GM12875 (cell line): ENCODE measurements around the gene PHF11.
"Not testable (repeated sequence)": the region's sequence is repeated elsewhere in the genome, so short reads cannot be mapped to it uniquely, and the experiment has no call there.

Experiments used
- H3K4me3 ChIP-seq: one replicate; pipeline ENCODE4 v1.5.1; 2011; ENCODE audit warnings: low read depth, low read length, control low read depth
- TF ChIP-seq, protein P1 (sequence below): IDR thresholded peaks from 2 replicates; pipeline ENCODE4 v1.5.1; 2011; ENCODE audit warnings: low read depth, mild to moderate bottlenecking, control low read depth, inconsistent platforms, low read length, moderate library complexity, borderline replicate concordance; ENCODE audit not compliant: insufficient read depth

The PHF11 gene

DNA sequence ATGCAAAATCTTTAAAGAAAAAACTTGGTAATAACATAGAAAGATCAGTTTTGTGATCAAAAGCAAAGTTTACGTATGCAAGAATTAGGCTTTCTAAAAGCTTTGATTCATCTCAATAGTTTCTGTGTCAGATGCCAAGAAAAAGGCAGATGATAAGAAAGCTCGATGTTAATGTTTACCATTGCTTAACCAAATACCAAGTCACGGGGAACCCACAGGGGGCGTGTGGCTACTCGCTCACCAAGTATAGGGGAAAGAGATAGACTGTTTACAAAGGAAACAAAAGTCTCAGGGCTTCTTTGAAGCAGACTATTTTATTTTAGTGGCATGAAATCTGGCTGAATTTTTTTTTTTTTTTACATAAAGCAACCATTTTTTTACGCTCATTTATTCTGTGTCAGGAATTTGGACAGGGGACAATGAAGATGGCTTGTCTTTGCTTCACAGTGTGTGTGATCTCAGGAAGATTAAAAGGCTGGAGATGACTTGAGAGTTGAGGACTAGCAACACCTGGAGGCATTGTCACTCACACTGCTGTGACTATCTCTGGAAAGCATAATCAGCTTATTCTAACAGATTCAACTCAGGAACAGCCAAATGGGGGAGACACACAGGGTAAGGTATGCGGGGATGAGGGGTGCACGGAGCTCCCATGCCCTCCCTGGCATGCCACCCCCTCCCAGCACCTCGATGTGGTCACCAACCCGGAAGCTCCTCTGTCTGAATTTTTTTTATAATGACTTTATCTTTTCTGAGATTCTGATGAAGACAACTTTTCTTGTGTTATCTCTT lies 64.7 kb downstream of the PHF11 start:
- H3K4me3 ChIP-seq, result no peak overlapping the region
- TF ChIP-seq, protein P1, sequence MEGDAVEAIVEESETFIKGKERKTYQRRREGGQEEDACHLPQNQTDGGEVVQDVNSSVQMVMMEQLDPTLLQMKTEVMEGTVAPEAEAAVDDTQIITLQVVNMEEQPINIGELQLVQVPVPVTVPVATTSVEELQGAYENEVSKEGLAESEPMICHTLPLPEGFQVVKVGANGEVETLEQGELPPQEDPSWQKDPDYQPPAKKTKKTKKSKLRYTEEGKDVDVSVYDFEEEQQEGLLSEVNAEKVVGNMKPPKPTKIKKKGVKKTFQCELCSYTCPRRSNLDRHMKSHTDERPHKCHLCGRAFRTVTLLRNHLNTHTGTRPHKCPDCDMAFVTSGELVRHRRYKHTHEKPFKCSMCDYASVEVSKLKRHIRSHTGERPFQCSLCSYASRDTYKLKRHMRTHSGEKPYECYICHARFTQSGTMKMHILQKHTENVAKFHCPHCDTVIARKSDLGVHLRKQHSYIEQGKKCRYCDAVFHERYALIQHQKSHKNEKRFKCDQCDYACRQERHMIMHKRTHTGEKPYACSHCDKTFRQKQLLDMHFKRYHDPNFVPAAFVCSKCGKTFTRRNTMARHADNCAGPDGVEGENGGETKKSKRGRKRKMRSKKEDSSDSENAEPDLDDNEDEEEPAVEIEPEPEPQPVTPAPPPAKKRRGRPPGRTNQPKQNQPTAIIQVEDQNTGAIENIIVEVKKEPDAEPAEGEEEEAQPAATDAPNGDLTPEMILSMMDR, result no peak

DNA sequence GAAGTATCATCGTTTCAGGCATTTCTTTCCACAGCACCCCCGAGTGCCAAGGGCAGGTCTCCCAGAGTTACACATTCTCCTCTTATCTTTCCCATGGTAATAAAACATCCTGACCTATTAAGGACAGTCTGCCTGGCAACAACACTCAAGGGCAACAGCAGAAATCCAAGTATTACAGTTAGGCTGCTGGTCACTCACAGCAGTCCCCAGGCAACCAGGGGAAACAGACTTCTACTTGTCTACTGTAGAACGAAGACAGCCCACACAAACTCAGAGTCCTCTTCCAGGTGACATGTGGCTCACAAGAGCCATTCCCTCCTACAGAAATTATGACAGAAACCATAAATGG lies 65.3 kb downstream of the PHF11 start:
- H3K4me3 ChIP-seq, result no peak overlapping the region
- TF ChIP-seq, protein P1, result no peak

- TF ChIP-seq, protein P1, result no peak
- no peak overlapping the region for H3K4me3 ChIP-seq
Observed at GRCh38 chr13:49563516-49563915, 67.8 kb downstream of the PHF11 start.

GRCh38 chr13:49565461-49565860 lies 69.7 kb downstream of the PHF11 start:
- not testable (repeated sequence) for H3K4me3 ChIP-seq

GRCh38 chr13:49566461-49566860 lies 70.7 kb downstream of the PHF11 start:
- TF ChIP-seq, protein P1, result no peak
- no peak overlapping the region for H3K4me3 ChIP-seq

GRCh38 chr13:49567491-49567890 lies 71.7 kb downstream of the PHF11 start:
- TF ChIP-seq, protein P1, result no peak
- H3K4me3 ChIP-seq, result no peak overlapping the region

DNA sequence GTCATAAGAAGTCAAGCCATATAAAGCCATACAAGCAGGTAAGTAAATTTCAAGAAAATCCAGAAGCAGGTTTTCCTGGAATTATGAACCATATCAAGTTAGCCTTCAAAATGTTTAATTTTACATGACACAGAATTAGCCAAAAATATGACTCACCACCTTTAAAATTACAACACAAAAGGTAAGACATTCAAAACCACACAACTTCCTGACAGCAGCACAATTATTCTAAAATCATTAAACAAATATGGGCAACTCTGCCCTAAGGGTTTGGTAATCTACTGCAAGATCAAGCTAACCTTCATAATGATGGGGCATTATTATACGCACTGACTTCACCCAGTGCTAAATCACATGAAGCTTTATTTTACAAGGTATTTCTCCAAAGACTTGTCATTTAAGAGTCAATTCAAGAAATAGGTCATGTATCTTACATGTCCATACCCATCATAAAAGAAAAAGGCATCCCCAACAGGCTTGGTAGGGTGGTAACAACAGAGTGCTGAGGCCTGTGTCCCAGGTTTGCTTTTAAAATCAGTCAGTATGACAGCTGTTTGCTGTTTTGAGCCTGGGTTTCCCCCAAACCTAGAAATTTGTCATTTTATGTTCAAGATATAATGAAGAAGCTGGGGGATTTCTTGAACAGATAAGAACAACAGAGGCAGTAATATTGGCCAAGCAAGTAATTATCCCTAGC lies 74.4 kb downstream of the PHF11 start:
- H3K4me3 ChIP-seq, result no peak overlapping the region
- TF ChIP-seq, protein P1, result no peak
